Ovary (tissue), 9 donors: Measurements from ENCODE around the gene SLC15A5. TPM values are rescaled to one million over a fixed set of nuclear protein-coding genes. Genes with fewer than 3 reads are reported as not detected.

Experiments used
- DNase-seq, 5 donors: peaks; one replicate each; pipeline ENCODE4 v3.0.0-alpha.2; 2019 to 2020
- H3K27ac ChIP-seq, 2 donors: fragments of 200-600 bp; one replicate each; pipeline versions ENCODE4 v1.5.1 to v1.8.0; 2019 to 2022
- H3K27me3 ChIP-seq: fragments of 200-600 bp; one replicate; pipeline ENCODE4 v1.8.0; 2022
- H3K36me3 ChIP-seq: fragments of 200-600 bp; sonication (generic); one replicate; pipeline ENCODE4 v1.5.1; 2019
- H3K4me1 ChIP-seq: one replicate; pipeline ENCODE4 v1.8.1; 2013; ENCODE audit warnings: mild to moderate bottlenecking, moderate library complexity; ENCODE audit not compliant: insufficient read depth
- H3K4me3 ChIP-seq: fragments of 200-600 bp; sonication (generic); one replicate; pipeline ENCODE4 v1.5.1; 2017
- H3K9me3 ChIP-seq, 2 donors: fragments of 200-600 bp in 1 of 2; sonication (generic) in 1 of 2; one replicate each; pipeline versions ENCODE4 v1.5.1 to v1.8.1; 2013 to 2019; ENCODE audit warnings: mild to moderate bottlenecking in 1 of 2, moderate library complexity in 1 of 2
- EP300 ChIP-seq: sonication (generic); formaldehyde crosslinking; IDR thresholded peaks from one replicate; pipeline ENCODE4 v1.6.1; 2017; ENCODE audit warnings: antibody characterized with exemption
- POLR2A ChIP-seq: fragments of 450-650 bp; IDR thresholded peaks from one replicate; pipeline ENCODE4 v1.6.1; 2017; ENCODE audit warnings: antibody characterized with exemption, mild to moderate bottlenecking, moderate library complexity
- WGBS, 3 donors: extraction: QIAGEN DNeasy Blood & Tissue Kit in 1 of 3; methylation state at CpG; one replicate each; pipeline versions ENCODE4 v1.1.5 to v1.1.7; 2013 to 2017; 5-methylcytosine and 5-hydroxymethylcytosine counted together
- intact Hi-C, 4 donors: fragments of 100-400 bp; cut with DNase I; formaldehyde crosslinking; loops; one replicate each; pipeline versions ENCODE4 v1.11.0 to v1.15.1; 2022 to 2023
- polyA plus RNA-seq, 2 donors: library from polyadenylated mRNA; stranded (reverse); fragments of 200-250 nt in 1 of 2; fragments of 350-450 nt in 1 of 2; fragmentation: Illumina TruSeq in 1 of 2; extraction: RNeasy Lipid Tissue Mini Kit (QIAGEN cat#74804) in 1 of 2; gene quantifications; one replicate each; pipeline ENCODE4 v1.2.3, GENCODE V29; 2013 to 2014
- total RNA-seq, 7 donors: library from RNA; depleted of rRNA in 2 of 7; stranded (reverse); fragments of >200 nt in 2 of 7; fragmentation: NEBNext Ultra II Directional in 3 of 7; extraction: Animal tissue kit (Norgen Biotek cat#: 25700) in 3 of 7; gene quantifications; one replicate each; pipeline versions ENCODE4 v1.1.0 to v1.2.4, GENCODE V29; 2016 to 2023
- TF ChIP-seq, protein P1 (sequence below), 3 donors: fragments of 450-650 bp in 2 of 3; fragments of 200-600 bp in 1 of 3; IDR thresholded peaks; one replicate each; pipeline versions ENCODE4 v1.5.1 to v1.8.0; 2016 to 2022; ENCODE audit warnings: antibody characterized with exemption in 3 of 3, mild to moderate bottlenecking in 1 of 3
- donor health status: DM: no; HTN: no; CAD: no; lungs with moderate emphysema.
- donor health status: DM: no; HTN: no; CAD: no.
- donor health status: Bipolar disorder and iron deficiency.
- donor health status: DM: yes; HTN: yes; CAD: no.
- donor health status: DM: no; HTN: no; CAD: no.
- donor health status: DM: yes; HTN: yes; CAD: no.

Gene SLC15A5
- total and polyA plus RNA-seq, 9 donors: not detected

DNA sequence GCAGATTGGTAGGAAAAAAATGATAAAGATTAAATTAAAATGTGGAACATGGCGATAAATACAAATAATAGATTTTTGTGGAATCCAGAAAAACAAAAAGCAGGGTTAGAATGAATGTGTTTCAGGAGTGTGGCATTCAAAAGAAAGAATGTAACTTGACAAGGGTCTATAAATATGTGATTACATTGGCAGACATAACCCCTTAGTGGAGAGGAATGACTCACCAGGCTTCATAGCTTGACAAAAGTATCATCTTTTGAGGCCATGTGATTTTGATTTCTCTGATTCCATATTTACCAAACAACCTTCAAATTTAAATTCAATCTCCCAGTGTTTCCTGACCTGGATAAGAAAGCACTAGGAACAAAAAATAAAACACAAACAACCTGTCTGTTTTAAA is 45.5 kb upstream of the SLC15A5 start:
- intact Hi-C loops: no loop called here
- H3K27me3 ChIP-seq: no peaks in the 10 kb centered on the region
- no peak overlapping the region for H3K4me3 ChIP-seq
- no peaks in the 10 kb centered on the region for H3K4me1 ChIP-seq
- TF ChIP-seq EP300 (no peak), POLR2A (no peak)
- TF ChIP-seq, protein P1, sequence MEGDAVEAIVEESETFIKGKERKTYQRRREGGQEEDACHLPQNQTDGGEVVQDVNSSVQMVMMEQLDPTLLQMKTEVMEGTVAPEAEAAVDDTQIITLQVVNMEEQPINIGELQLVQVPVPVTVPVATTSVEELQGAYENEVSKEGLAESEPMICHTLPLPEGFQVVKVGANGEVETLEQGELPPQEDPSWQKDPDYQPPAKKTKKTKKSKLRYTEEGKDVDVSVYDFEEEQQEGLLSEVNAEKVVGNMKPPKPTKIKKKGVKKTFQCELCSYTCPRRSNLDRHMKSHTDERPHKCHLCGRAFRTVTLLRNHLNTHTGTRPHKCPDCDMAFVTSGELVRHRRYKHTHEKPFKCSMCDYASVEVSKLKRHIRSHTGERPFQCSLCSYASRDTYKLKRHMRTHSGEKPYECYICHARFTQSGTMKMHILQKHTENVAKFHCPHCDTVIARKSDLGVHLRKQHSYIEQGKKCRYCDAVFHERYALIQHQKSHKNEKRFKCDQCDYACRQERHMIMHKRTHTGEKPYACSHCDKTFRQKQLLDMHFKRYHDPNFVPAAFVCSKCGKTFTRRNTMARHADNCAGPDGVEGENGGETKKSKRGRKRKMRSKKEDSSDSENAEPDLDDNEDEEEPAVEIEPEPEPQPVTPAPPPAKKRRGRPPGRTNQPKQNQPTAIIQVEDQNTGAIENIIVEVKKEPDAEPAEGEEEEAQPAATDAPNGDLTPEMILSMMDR (IDR thresholded peaks at IDR 0.05): no peak
- H3K9me3 ChIP-seq: no peaks in the 10 kb centered on the region
- no peak overlapping the region for H3K27ac ChIP-seq
- no peaks in the 10 kb centered on the region for H3K36me3 ChIP-seq
- WGBS, 3 donors: 78 to 85% (median 84%) methylated on average over 1 of the region's 1 CpG
- DNase-seq: no peak

DNA sequence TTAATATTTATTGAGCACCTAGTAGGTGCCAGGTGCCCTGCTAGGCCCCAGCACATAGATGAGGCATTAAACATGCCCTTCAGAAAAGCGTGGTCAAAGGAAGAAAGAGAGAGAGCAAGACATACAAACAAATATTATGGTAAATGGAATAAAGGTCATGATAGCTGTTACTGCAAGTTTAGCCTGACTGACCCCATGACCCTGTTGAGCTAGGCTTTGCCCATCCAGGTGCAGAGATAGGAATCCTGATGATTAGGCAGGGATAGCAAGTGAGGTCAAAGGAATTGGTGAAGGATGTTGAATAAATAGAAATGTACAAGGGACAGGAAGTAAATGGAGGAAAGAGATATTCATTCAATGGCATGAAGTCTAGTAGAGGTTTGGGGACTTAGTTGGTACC is 33.4 kb upstream of the SLC15A5 start:
- TF ChIP-seq POLR2A: no peak
- TF ChIP-seq, protein P1 (IDR thresholded peaks at IDR 0.05): no peak
- TF ChIP-seq EP300: no peak
- 59 to 78% (median 73%) methylated on average over 1 of the region's 1 CpG for WGBS, 3 donors
- no peaks in the 10 kb centered on the region for H3K36me3 ChIP-seq
- no peak overlapping the region for H3K4me3 ChIP-seq
- H3K27ac ChIP-seq: no peak overlapping the region
- no peaks in the 10 kb centered on the region for H3K4me1 ChIP-seq
- H3K27me3 ChIP-seq: no peaks in the 10 kb centered on the region
- H3K9me3 ChIP-seq: no peaks in the 10 kb centered on the region
- intact Hi-C loops: no loop called here
- no peak for DNase-seq

DNA sequence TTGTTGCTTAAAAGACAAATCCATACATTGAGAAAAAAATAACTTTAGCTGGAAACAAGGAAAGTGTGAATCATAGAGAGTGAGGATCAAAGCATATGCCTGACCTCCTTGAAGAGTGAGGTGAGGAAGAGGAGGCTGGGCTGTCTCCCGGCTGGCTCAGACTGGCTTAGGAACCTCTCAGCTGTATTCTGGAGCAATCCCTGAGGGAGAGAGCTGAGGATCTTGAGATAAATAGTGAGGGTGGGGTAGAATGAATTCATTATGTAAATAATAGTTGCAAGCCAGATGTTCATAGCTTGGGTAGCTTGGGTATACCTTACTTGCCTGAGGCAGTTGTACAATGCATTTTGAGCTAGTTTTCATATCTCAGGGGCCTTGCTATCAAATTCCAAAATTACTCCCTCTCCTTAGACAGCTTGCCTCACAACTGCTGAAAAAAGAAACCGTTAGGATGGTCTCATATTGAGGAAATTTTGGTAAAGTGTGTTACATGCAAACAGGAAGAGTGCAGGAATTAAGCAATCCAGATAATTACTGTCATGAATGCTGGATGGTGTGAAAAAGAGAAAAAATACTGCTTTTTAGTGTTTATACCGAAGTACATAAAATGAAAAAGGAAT is 30.5 kb upstream of the SLC15A5 start:
- H3K4me1 ChIP-seq: no peaks in the 10 kb centered on the region
- no peak overlapping the region for H3K4me3 ChIP-seq

DNA sequence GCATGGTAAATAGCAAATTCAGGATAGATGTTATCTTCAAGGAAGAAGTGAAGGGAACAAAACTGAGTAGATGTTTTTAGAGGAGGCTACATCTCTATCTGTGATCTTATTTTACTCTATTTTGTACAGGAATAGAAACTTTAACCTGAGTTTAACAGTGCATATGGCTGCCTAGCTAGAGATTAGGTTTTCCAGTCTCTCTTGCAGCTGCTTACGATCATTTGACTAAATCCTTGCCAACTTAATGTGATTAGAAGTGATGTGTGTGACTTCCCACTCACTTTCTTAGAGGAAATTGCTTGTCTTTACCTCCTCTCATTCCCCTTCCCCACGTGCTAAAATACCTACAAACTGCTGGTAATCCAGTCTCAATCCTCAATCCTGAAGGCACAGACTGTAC is 26.5 kb upstream of the SLC15A5 start:
- 12 to 24% (median 21%) methylated on average over 2 of the region's 2 CpGs for whole genome bisulfite sequencing, 3 donors
- H3K4me1 ChIP-seq: no peaks in the 10 kb centered on the region
- intact Hi-C loops: no loop called here
- H3K27ac ChIP-seq: no peak overlapping the region
- no peak for DNase-seq
- no peak for TF ChIP-seq EP300
- no peak for TF ChIP-seq POLR2A
- TF ChIP-seq, protein P1 (IDR thresholded peaks at IDR 0.05): no peak
- H3K4me3 ChIP-seq: no peak overlapping the region
- H3K27me3 ChIP-seq: no peaks in the 10 kb centered on the region
- no peaks in the 10 kb centered on the region for H3K9me3 ChIP-seq
- no peaks in the 10 kb centered on the region for H3K36me3 ChIP-seq

More for the DNA sequence above, 30.5 kb upstream of the SLC15A5 start:
- Histone ChIP-seq H3K36me3 (no peaks in the 10 kb centered on the region), H3K9me3 (no peaks in the 10 kb centered on the region), H3K27me3 (no peaks in the 10 kb centered on the region), H3K27ac (no peak overlapping the region)
- intact Hi-C loops: no loop called here
- no peak for DNase-seq
- TF ChIP-seq POLR2A (no peak), EP300 (no peak)
- TF ChIP-seq, protein P1 (IDR thresholded peaks at IDR 0.05): no peak
- 18 to 41% (median 37%) methylated on average over 3 of the region's 3 CpGs for WGBS, 3 donors
